ENCODE results near the gene ALDH4A1. TPM values are rescaled to one million over a fixed set of nuclear protein-coding genes. Genes with fewer than 3 reads are reported as not detected.
"Not testable (repeated sequence)": the region's sequence is repeated elsewhere in the genome, so short reads cannot be mapped to it uniquely, and the experiment has no call there.

The ALDH4A1 gene
- total RNA-seq, 4 donors from 2014 or later = 19.9 to 24.8 (median 22.5) TPM

- ATAC-seq = no peak
- Histone ChIP-seq H3K4me1 (peaks cover 0 to 13% (median 0%) of the 10 kb centered on the region in 3 donors), H3K27ac (no peak overlapping the region), H3K36me3 (peaks cover 0 to 23% of the 10 kb centered on the region in 2 donors), H3K27me3 (peaks cover 22% of the 10 kb centered on the region), H3K4me3 (no peak overlapping the region), H3K9me3 (no peaks in the 10 kb centered on the region)
- no peak for TF ChIP-seq POLR2AphosphoS5 (IDR thresholded peaks at IDR 0.05)
- TF ChIP-seq, protein P1, sequence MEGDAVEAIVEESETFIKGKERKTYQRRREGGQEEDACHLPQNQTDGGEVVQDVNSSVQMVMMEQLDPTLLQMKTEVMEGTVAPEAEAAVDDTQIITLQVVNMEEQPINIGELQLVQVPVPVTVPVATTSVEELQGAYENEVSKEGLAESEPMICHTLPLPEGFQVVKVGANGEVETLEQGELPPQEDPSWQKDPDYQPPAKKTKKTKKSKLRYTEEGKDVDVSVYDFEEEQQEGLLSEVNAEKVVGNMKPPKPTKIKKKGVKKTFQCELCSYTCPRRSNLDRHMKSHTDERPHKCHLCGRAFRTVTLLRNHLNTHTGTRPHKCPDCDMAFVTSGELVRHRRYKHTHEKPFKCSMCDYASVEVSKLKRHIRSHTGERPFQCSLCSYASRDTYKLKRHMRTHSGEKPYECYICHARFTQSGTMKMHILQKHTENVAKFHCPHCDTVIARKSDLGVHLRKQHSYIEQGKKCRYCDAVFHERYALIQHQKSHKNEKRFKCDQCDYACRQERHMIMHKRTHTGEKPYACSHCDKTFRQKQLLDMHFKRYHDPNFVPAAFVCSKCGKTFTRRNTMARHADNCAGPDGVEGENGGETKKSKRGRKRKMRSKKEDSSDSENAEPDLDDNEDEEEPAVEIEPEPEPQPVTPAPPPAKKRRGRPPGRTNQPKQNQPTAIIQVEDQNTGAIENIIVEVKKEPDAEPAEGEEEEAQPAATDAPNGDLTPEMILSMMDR (IDR thresholded peaks at IDR 0.05) = no peak
- TF ChIP-seq POLR2A (IDR thresholded peaks at IDR 0.05) = no peak
- TF ChIP-seq EP300 (IDR thresholded peaks at IDR 0.05) = no peak
- no CpG with 5 or more reads among the region's 7 CpGs for WGBS, 2 donors (ENCODE audit: low coverage in 1 of 2)
These were observed 30.8 kb downstream of the ALDH4A1 start for GRCh38 chr1:18871401-18872070.

DNA sequence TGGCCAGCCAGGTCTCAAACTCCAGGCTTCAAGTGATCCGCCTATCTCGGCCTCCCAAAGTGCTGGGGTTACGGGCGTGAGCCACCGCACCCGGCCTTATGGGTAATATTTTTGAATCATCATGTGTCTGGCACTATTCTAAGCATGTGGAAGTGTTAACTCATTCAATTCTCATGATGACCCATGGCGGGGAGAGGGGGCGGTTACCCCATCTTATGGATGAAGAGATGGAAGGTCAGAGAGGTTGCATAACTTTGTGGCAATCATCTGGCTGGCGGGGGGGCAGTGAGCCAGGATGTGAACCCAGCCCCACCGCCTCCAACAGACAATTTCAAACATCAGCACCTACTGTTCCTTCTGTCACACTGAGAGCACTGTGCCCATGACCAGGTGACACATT, 31.4 kb downstream of the ALDH4A1 start:
- peaks cover 24% of the 10 kb centered on the region for H3K27me3 ChIP-seq
- no peak overlapping the region for H3K4me3 ChIP-seq
- peaks cover 0 to 13% (median 0%) of the 10 kb centered on the region in 3 donors for H3K4me1 ChIP-seq
- no peak for TF ChIP-seq EP300 (IDR thresholded peaks at IDR 0.05)
- WGBS, 2 donors (ENCODE audit: low coverage in 1 of 2) = 88% methylated on average over 3 of the region's 10 CpGs; no CpG with 5 or more reads in 1 of the 2 donors
- no peak overlapping the region for H3K27ac ChIP-seq
- H3K36me3 ChIP-seq = peaks cover 0 to 18% of the 10 kb centered on the region in 2 donors
- no peak for ATAC-seq
- no peaks in the 10 kb centered on the region for H3K9me3 ChIP-seq

DNA sequence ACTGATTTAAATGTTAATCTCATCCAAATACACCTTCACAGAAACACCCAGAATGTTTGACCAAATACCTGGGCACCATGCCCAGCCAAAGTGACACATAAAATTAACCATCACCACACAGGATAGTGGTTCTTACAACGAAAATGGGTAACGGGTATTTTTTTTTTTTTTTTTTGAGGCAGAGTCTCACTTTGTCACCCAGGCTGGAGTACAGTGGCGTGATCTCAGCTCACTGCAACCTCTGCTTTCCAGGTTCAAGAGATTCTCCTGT, 31.8 kb downstream of the ALDH4A1 start:
- Histone ChIP-seq H3K27me3 (peaks cover 28% of the 10 kb centered on the region), H3K36me3 (peaks cover 0 to 17% of the 10 kb centered on the region in 2 donors), H3K4me1 (peaks cover 0 to 12% (median 0%) of the 10 kb centered on the region in 3 donors)
- ATAC-seq, H3K9me3 ChIP-seq, H3K27ac ChIP-seq, H3K4me3 ChIP-seq: not testable (repeated sequence)
- WGBS, 2 donors (ENCODE audit: low coverage in 1 of 2) = 45 to 51% methylated on average over 3 of the region's 3 CpGs

- Histone ChIP-seq H3K4me1 (peaks cover 0 to 7% (median 0%) of the 10 kb centered on the region in 3 donors), H3K27me3 (peaks cover 33% of the 10 kb centered on the region), H3K9me3 (no peaks in the 10 kb centered on the region), H3K4me3 (no peak overlapping the region), H3K36me3 (peaks cover 0 to 17% of the 10 kb centered on the region in 2 donors), H3K27ac (no peak overlapping the region)
- ATAC-seq = no peak
- TF ChIP-seq POLR2A (IDR thresholded peaks at IDR 0.05) = no peak
- no peak for TF ChIP-seq POLR2AphosphoS5 (IDR thresholded peaks at IDR 0.05)
- TF ChIP-seq, protein P1 (IDR thresholded peaks at IDR 0.05) = no peak
- no peak for TF ChIP-seq EP300 (IDR thresholded peaks at IDR 0.05)
- 42 to 53% methylated on average over 2 to 5 of the region's 9 CpGs for WGBS, 2 donors (ENCODE audit: low coverage in 1 of 2)
These were observed 32.3 kb downstream of the ALDH4A1 start for GRCh38 chr1:18869847-18870594.

GRCh38 chr1:18868801-18869424, 33.4 kb downstream of the ALDH4A1 start:
- H3K27ac ChIP-seq = no peak overlapping the region
- H3K9me3 ChIP-seq = no peaks in the 10 kb centered on the region
- H3K27me3 ChIP-seq = peaks cover 38% of the 10 kb centered on the region
- TF ChIP-seq POLR2A (IDR thresholded peaks at IDR 0.05) (no peak), EP300 (IDR thresholded peaks at IDR 0.05) (no peak), POLR2AphosphoS5 (IDR thresholded peaks at IDR 0.05) (no peak)
- TF ChIP-seq, protein P1 (IDR thresholded peaks at IDR 0.05) = no peak
- H3K4me3 ChIP-seq = no peak overlapping the region
- no peaks in the 10 kb centered on the region for H3K4me1 ChIP-seq
- peaks cover 0 to 17% of the 10 kb centered on the region in 2 donors for H3K36me3 ChIP-seq
- 94% methylated on average over 2 of the region's 12 CpGs; no CpG with 5 or more reads in 1 of the 2 donors for WGBS, 2 donors (ENCODE audit: low coverage in 1 of 2)
- ATAC-seq = no peak

Measured in gastroesophageal sphincter (tissue), 4 donors.